Measurements from ENCODE around the gene PRKAG1.
A peak's percentile ranks its signal among the peaks of the same experiment; 100 is the strongest.

The PRKAG1 gene

GRCh38 chr12:49000346-49000745 lies 18.2 kb downstream of the PRKAG1 start:
- no peak for DNase-seq

- DNase-seq: peak in 1 of 2 donors; percentile 17
Measured at GRCh38 chr12:48999371-49000131, 19.0 kb downstream of the PRKAG1 start, which contains the start of gene DDN. DDN (minus strand) TSS chr12:48999375; CDS start chr12:48999287, 88 bp downstream.

- DNase-seq: no peak
Measured at GRCh38 chr12:48998497-48999353, 19.9 kb downstream of the PRKAG1 start.

- DNase-seq: peak in 1 of 2 donors; percentile 19
Measured at GRCh38 chr12:48997719-48998496, 20.7 kb downstream of the PRKAG1 start.

- peak in 1 of 2 donors; percentile 62 for DNase-seq
Measured at GRCh38 chr12:48996794-48997718, 21.5 kb downstream of the PRKAG1 start.

GRCh38 chr12:48995086-48995879 lies 23.3 kb downstream of the PRKAG1 start:
- DNase-seq: peak in 1 of 2 donors; percentile 51

- no peak for DNase-seq
Measured at GRCh38 chr12:48994224-48995085, 24.1 kb downstream of the PRKAG1 start.

GRCh38 chr12:48993787-48994186 lies 24.8 kb downstream of the PRKAG1 start:
- no peak for DNase-seq

- DNase-seq: no peak
Measured at GRCh38 chr12:48991247-48992050, 27.1 kb downstream of the PRKAG1 start.

- DNase-seq: no peak
Measured at GRCh38 chr12:48990552-48990951, 28.0 kb downstream of the PRKAG1 start.

GRCh38 chr12:48988030-48988649 lies 30.4 kb downstream of the PRKAG1 start:
- peak; percentile 82 to 86 for DNase-seq

- no peak for DNase-seq
Measured at GRCh38 chr12:48986720-48987291, 31.8 kb downstream of the PRKAG1 start.

GRCh38 chr12:48985901-48986300 lies 32.7 kb downstream of the PRKAG1 start:
- DNase-seq: no peak

- DNase-seq: no peak
Measured at GRCh38 chr12:48985475-48985897, 33.1 kb downstream of the PRKAG1 start.

- no peak for DNase-seq
Measured at GRCh38 chr12:48982397-48983080, 36.0 kb downstream of the PRKAG1 start.

GRCh38 chr12:48981757-48982157 lies 36.8 kb downstream of the PRKAG1 start:
- DNase-seq: no peak

GRCh38 chr12:48980953-48981756 lies 37.4 kb downstream of the PRKAG1 start:
- no peak for DNase-seq

Measured in stimulated activated CD4-positive, alpha-beta T cell treated with anti-CD3 and anti-CD28 coated beads, Interleukin-2, amount 100 ng/mL, for 48 hours (primary cell).